Right atrium auricular region (tissue), 2 donors: ENCODE data around the gene ITPR2. TPM values are rescaled to one million over a fixed set of nuclear protein-coding genes. Genes with fewer than 3 reads are reported as not detected.

Experiments
- DNase-seq: peaks from one replicate; pipeline ENCODE4 v3.0.0-alpha.2; 2019; ENCODE audit warnings: low spot score
- H3K27ac ChIP-seq, 2 donors: fragments of 200-600 bp; sonication (generic); 1 replicate in 1 of 2; 2 replicates in 1 of 2; pipeline ENCODE4 v1.5.1; 2016 to 2019
- H3K27me3 ChIP-seq, 2 donors: fragments of 200-600 bp; sonication (generic); one replicate each; pipeline versions ENCODE4 v1.5.1 to v1.6.0; 2017 to 2019
- H3K36me3 ChIP-seq: fragments of 200-600 bp; sonication (generic); one replicate; pipeline ENCODE4 v1.5.1; 2016
- H3K4me1 ChIP-seq, 2 donors: fragments of 200-600 bp; sonication (generic); one replicate each; pipeline versions ENCODE4 v1.5.1 to v1.6.0; 2017 to 2019
- H3K4me3 ChIP-seq, 2 donors: fragments of 200-600 bp; sonication (generic); 1 replicate in 1 of 2; 2 replicates in 1 of 2; pipeline ENCODE4 v1.5.1; 2017 to 2019; ENCODE audit warnings: mild to moderate bottlenecking in 1 of 2, moderate library complexity in 1 of 2
- H3K9me3 ChIP-seq, 2 donors: fragments of 200-600 bp; sonication (generic); one replicate each; pipeline ENCODE4 v1.5.1; 2019
- total RNA-seq, 2 donors: library from RNA; depleted of rRNA; stranded (reverse); fragments of >200 nt; gene quantifications; one replicate each; pipeline ENCODE4 v1.1.0, GENCODE V29; 2016
- TF ChIP-seq, protein P1 (sequence below), 2 donors: fragments of 200-600 bp; sonication (generic); IDR thresholded peaks; one replicate each; pipeline ENCODE4 v1.5.1; 2019; ENCODE audit warnings: antibody characterized with exemption in 2 of 2

Gene ITPR2
- total RNA-seq, 2 donors from 2014 or later, result 13.0 to 20.7 TPM

- no peak for DNase-seq
- H3K36me3 ChIP-seq, result no peaks in the 10 kb centered on the region
- no peak overlapping the region for H3K4me3 ChIP-seq
- H3K27me3 ChIP-seq, result no peaks in the 10 kb centered on the region
- H3K27ac ChIP-seq, result no peak overlapping the region
- TF ChIP-seq, protein P1, sequence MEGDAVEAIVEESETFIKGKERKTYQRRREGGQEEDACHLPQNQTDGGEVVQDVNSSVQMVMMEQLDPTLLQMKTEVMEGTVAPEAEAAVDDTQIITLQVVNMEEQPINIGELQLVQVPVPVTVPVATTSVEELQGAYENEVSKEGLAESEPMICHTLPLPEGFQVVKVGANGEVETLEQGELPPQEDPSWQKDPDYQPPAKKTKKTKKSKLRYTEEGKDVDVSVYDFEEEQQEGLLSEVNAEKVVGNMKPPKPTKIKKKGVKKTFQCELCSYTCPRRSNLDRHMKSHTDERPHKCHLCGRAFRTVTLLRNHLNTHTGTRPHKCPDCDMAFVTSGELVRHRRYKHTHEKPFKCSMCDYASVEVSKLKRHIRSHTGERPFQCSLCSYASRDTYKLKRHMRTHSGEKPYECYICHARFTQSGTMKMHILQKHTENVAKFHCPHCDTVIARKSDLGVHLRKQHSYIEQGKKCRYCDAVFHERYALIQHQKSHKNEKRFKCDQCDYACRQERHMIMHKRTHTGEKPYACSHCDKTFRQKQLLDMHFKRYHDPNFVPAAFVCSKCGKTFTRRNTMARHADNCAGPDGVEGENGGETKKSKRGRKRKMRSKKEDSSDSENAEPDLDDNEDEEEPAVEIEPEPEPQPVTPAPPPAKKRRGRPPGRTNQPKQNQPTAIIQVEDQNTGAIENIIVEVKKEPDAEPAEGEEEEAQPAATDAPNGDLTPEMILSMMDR (IDR thresholded peaks at IDR 0.05), result no peak
- H3K9me3 ChIP-seq, result no peaks in the 10 kb centered on the region
- H3K4me1 ChIP-seq, result no peaks in the 10 kb centered on the region
These were observed 474.3 kb downstream of the ITPR2 start for GRCh38 chr12:26358651-26359050.

GRCh38 chr12:26347300-26347699 lies 485.7 kb downstream of the ITPR2 start:
- H3K4me3 ChIP-seq, result no peak overlapping the region
- no peaks in the 10 kb centered on the region for H3K9me3 ChIP-seq
- no peak overlapping the region for H3K27ac ChIP-seq
- H3K27me3 ChIP-seq, result no peaks in the 10 kb centered on the region
- TF ChIP-seq, protein P1 (IDR thresholded peaks at IDR 0.05), result no peak
- no peak for DNase-seq
- no peaks in the 10 kb centered on the region for H3K4me1 ChIP-seq
- no peaks in the 10 kb centered on the region for H3K36me3 ChIP-seq

GRCh38 chr12:26346736-26347135 lies 486.3 kb downstream of the ITPR2 start:
- no peak overlapping the region for H3K4me3 ChIP-seq
- H3K9me3 ChIP-seq, result no peaks in the 10 kb centered on the region
- H3K4me1 ChIP-seq, result no peaks in the 10 kb centered on the region
- no peak for DNase-seq
- H3K27ac ChIP-seq, result no peak overlapping the region
- TF ChIP-seq, protein P1 (IDR thresholded peaks at IDR 0.05), result no peak
- H3K36me3 ChIP-seq, result no peaks in the 10 kb centered on the region
- H3K27me3 ChIP-seq, result no peaks in the 10 kb centered on the region

DNA sequence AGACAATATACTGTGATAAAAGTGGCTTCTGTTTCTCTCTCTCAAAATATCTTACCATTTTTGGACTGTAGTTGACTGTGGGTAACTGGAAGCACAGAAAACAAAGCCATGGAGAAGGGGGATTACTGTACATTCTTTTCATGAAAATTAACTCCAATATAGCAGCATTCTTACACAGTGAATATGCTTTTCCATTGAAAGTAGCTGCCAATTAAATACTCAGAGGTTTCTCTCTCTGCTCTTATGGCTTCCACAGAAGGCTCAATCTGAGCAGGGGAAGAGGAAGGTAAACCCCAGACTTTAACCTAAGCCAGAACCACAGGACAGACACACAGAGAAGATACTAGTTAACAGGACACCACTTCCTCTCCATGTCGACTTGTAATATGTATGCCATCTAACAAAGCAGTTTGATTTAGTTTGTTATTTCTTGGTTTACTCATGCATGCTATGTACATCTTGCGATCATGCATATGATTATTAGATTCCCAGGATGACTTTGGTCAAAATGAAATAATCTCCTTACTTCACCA lies 487.5 kb downstream of the ITPR2 start:
- TF ChIP-seq, protein P1 (IDR thresholded peaks at IDR 0.05), result no peak
- no peaks in the 10 kb centered on the region for H3K36me3 ChIP-seq
- H3K27ac ChIP-seq, result no peak overlapping the region
- no peaks in the 10 kb centered on the region for H3K9me3 ChIP-seq
- no peaks in the 10 kb centered on the region for H3K27me3 ChIP-seq
- DNase-seq, result no peak
- no peak overlapping the region for H3K4me3 ChIP-seq
- no peaks in the 10 kb centered on the region for H3K4me1 ChIP-seq

- H3K4me1 ChIP-seq, result peaks cover 0 to 4% of the 10 kb centered on the region in 2 donors
- TF ChIP-seq, protein P1 (IDR thresholded peaks at IDR 0.05), result no peak
- no peaks in the 10 kb centered on the region for H3K27me3 ChIP-seq
- H3K27ac ChIP-seq, result no peak overlapping the region
- no peaks in the 10 kb centered on the region for H3K9me3 ChIP-seq
- H3K4me3 ChIP-seq, result no peak overlapping the region
- DNase-seq, result no peak
- H3K36me3 ChIP-seq, result no peaks in the 10 kb centered on the region
These were observed 491.5 kb downstream of the ITPR2 start for GRCh38 chr12:26341491-26341890.

DNA sequence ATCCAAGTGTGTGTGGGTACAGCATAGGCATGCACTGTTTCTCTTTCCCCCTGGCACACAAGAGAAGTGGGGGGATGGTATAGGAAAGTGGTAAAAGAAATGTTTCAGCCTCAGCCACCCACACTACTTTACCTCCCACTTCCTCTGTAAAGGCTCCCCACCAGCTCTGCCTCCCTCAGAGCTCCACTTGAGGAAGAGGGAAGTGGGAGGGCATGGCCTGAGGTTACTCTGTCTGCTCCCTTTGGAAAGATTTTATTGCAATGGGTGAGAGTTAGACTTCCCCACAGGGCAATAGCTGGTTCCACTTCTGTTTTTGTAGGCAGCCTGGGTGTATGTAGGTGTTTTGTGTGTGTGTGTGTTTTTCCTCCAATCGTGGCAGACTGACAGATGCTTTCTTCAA lies 492.3 kb downstream of the ITPR2 start:
- H3K27ac ChIP-seq, result no peak overlapping the region
- DNase-seq, result no peak
- H3K4me1 ChIP-seq, result peaks cover 0 to 4% of the 10 kb centered on the region in 2 donors
- H3K9me3 ChIP-seq, result no peaks in the 10 kb centered on the region
- TF ChIP-seq, protein P1 (IDR thresholded peaks at IDR 0.05), result no peak
- H3K4me3 ChIP-seq, result no peak overlapping the region
- no peaks in the 10 kb centered on the region for H3K27me3 ChIP-seq
- no peaks in the 10 kb centered on the region for H3K36me3 ChIP-seq
